Aorta (tissue), 5 donors: Measurements from ENCODE around the gene CDH20. TPM values are rescaled to one million over a fixed set of nuclear protein-coding genes. Genes with fewer than 3 reads are reported as not detected.
A peak's percentile ranks its signal among the peaks of the same experiment; 100 is the strongest.

Experiments used
- ATAC-seq: fragments of 200-7000 bp; cut with Tn5 transposase; one replicate; pipeline ENCODE4 v1.9.1; 2022; ENCODE audit warnings: moderate library complexity; ENCODE audit not compliant: low FRiP score
- DNase-seq, 2 donors: peaks; one replicate each; pipeline ENCODE4 v3.0.0-alpha.2; 2020
- H3K27ac ChIP-seq, 2 donors: one replicate each; pipeline ENCODE4 v1.5.1; 2013; ENCODE audit warnings: low read length in 2 of 2, mild to moderate bottlenecking in 2 of 2, moderate library complexity in 2 of 2, control low read depth in 1 of 2, inconsistent platforms in 1 of 2, low read depth in 1 of 2
- H3K27me3 ChIP-seq, 2 donors: one replicate each; pipeline ENCODE4 v1.6.1; 2013; ENCODE audit warnings: control low read depth in 1 of 2, low read length in 1 of 2, mild to moderate bottlenecking in 1 of 2, moderate library complexity in 1 of 2; ENCODE audit not compliant: insufficient read depth in 2 of 2, control insufficient read depth in 1 of 2
- H3K36me3 ChIP-seq, 2 donors: one replicate each; pipeline ENCODE4 v1.6.1; 2013; ENCODE audit warnings: control low read depth in 1 of 2, low read length in 1 of 2, mild to moderate bottlenecking in 1 of 2; ENCODE audit not compliant: insufficient read depth in 2 of 2, control insufficient read depth in 1 of 2
- H3K4me1 ChIP-seq, 2 donors: one replicate each; pipeline ENCODE4 v1.6.1; 2013; ENCODE audit warnings: low read length in 2 of 2, control low read depth in 1 of 2, mild to moderate bottlenecking in 1 of 2, moderate library complexity in 1 of 2; ENCODE audit not compliant: insufficient read depth in 2 of 2, control insufficient read depth in 1 of 2
- H3K4me3 ChIP-seq, 2 donors: one replicate each; pipeline ENCODE4 v1.5.1; 2013; ENCODE audit warnings: low read length in 2 of 2, control low read depth in 1 of 2, mild to moderate bottlenecking in 1 of 2
- H3K9me3 ChIP-seq: one replicate; pipeline ENCODE4 v1.6.1; 2013; ENCODE audit warnings: mild to moderate bottlenecking, low read length; ENCODE audit not compliant: control insufficient read depth
- WGBS, 2 donors: extraction: QIAGEN DNeasy Blood & Tissue Kit; methylation state at CpG; one replicate each; pipeline ENCODE4 v1.1.7; 2013; 5-methylcytosine and 5-hydroxymethylcytosine counted together
- intact Hi-C, 2 donors: fragments of 100-400 bp; cut with DNase I; formaldehyde crosslinking; loops; one replicate each; pipeline versions ENCODE4 v1.14.2 to v1.15.0; 2022
- polyA plus RNA-seq, 2 donors: library from polyadenylated mRNA; stranded (reverse); fragments of 200-250 nt; gene quantifications; one replicate each; pipeline ENCODE4 v1.2.3, GENCODE V29; 2013
- total RNA-seq, 2 donors: library from RNA; stranded (reverse); fragmentation: NEBNext Ultra II Directional; extraction: Animal tissue kit (Norgen Biotek cat#: 25700); gene quantifications; one replicate each; pipeline ENCODE4 v1.2.1, GENCODE V29; 2021
- donor health status: healthy with polysubstance abuse.
- donor health status: Bipolar disorder and iron deficiency.
- donor health status: DM: no; HTN: no; CAD: no.
- donor health status: DM: no; HTN: no; CAD: no.
- donor health status: DM: yes; HTN: yes; CAD: no.

CDH20 gene
- total and polyA plus RNA-seq, 4 donors, result 0.10 TPM; not detected in 3

DNA sequence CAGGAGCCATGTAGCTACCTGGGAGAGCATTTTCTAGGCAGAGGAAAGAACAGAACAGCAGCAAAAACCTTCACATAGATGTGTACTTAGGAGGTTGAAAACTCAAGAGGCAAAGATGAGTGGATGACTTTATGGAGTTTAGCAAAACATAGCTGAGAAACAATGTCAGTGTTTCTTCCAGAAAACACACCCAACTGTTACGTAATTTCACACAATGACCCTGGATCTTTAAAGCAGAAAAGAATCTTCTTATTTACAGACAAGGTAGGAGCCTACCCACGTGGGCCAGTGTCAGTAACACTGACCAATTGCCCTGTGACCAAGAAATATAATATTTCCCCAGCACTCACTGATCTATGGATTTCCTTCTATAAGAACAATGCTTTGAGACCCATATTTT, 254.6 kb downstream of the CDH20 start:
- no peaks in the 10 kb centered on the region for H3K36me3 ChIP-seq
- no peaks in the 10 kb centered on the region for H3K4me1 ChIP-seq
- H3K27ac ChIP-seq, result no peak overlapping the region
- H3K9me3 ChIP-seq, result no peaks in the 10 kb centered on the region
- intact Hi-C loops, result no loop called here
- no peaks in the 10 kb centered on the region for H3K27me3 ChIP-seq
- no peak for ATAC-seq
- 86 to 92% methylated on average over 2 of the region's 2 CpGs for WGBS, 2 donors
- no peak for DNase-seq
- H3K4me3 ChIP-seq, result no peak overlapping the region

- no peak for DNase-seq
- no peak for ATAC-seq
- 79 to 83% methylated on average over 6 of the region's 6 CpGs for WGBS, 2 donors
- H3K36me3 ChIP-seq, result no peaks in the 10 kb centered on the region
- H3K4me3 ChIP-seq, result no peak overlapping the region
- H3K9me3 ChIP-seq, result no peaks in the 10 kb centered on the region
- intact Hi-C loops, result no loop called here
- no peaks in the 10 kb centered on the region for H3K27me3 ChIP-seq
- no peaks in the 10 kb centered on the region for H3K4me1 ChIP-seq
- H3K27ac ChIP-seq, result no peak overlapping the region
These were observed 256.0 kb downstream of the CDH20 start for GRCh38 chr18:61589053-61589723.

DNA sequence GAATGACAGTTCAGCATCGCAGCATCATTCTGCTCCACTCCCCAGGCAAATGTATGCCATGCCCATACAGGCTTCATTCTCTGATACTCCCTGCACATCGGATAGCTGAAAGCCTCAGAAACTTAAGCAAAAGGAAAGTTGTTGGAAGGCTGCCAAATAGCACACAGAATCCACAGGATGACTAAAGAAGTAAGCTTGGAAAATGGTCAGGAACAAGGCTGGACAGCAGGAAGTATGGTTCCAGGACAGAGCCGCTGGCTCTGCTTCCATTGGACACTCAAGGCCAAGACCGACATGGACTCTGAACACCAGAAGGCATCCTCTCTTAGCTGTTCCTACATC, 256.5 kb downstream of the CDH20 start:
- no peaks in the 10 kb centered on the region for H3K27me3 ChIP-seq
- intact Hi-C loops, result no loop called here
- ATAC-seq, result no peak
- DNase-seq, result no peak
- no peak overlapping the region for H3K27ac ChIP-seq
- H3K36me3 ChIP-seq, result no peaks in the 10 kb centered on the region
- no peaks in the 10 kb centered on the region for H3K4me1 ChIP-seq
- H3K9me3 ChIP-seq, result no peaks in the 10 kb centered on the region
- H3K4me3 ChIP-seq, result no peak overlapping the region
- WGBS, 2 donors, result 43 to 51% methylated on average over 4 of the region's 4 CpGs

DNA sequence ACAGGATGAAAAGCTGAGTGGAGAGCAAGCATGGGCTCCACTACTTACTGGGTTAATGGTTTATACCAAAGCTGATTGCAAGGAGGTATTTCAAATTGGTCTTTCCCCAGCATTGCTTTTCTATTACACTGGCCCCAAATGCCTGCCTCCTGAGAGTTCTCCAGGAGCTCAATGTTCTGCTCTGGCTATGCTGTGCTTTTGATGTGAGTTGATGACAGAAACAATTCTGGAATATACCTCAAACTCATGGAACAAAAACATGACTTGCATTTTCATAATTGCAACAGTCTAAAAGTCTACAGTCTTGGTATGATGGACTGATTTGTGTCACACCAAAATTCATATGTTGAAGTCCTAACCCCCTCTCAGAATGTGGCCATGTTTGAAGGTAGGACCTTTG, 258.0 kb downstream of the CDH20 start:
- intact Hi-C loops, result no loop called here
- no peaks in the 10 kb centered on the region for H3K4me1 ChIP-seq
- ATAC-seq (no peak), DNase-seq (no peak)
- H3K27me3 ChIP-seq, result no peaks in the 10 kb centered on the region
- no peaks in the 10 kb centered on the region for H3K9me3 ChIP-seq
- H3K36me3 ChIP-seq, result no peaks in the 10 kb centered on the region
- H3K27ac ChIP-seq, result no peak overlapping the region
- H3K4me3 ChIP-seq, result no peak overlapping the region

- ATAC-seq (peak; percentile 23), DNase-seq (no peak)
- 4 to 6% methylated on average over 8 of the region's 8 CpGs for WGBS, 2 donors
- Histone ChIP-seq H3K9me3 (no peaks in the 10 kb centered on the region), H3K27ac (no peak overlapping the region), H3K4me1 (no peaks in the 10 kb centered on the region), H3K36me3 (no peaks in the 10 kb centered on the region), H3K4me3 (peak overlapping the region; percentile 30 to 48), H3K27me3 (no peaks in the 10 kb centered on the region)
- intact Hi-C loops, result no loop called here
These were observed 262.5 kb downstream of the CDH20 start for GRCh38 chr18:61595615-61596251.

DNA sequence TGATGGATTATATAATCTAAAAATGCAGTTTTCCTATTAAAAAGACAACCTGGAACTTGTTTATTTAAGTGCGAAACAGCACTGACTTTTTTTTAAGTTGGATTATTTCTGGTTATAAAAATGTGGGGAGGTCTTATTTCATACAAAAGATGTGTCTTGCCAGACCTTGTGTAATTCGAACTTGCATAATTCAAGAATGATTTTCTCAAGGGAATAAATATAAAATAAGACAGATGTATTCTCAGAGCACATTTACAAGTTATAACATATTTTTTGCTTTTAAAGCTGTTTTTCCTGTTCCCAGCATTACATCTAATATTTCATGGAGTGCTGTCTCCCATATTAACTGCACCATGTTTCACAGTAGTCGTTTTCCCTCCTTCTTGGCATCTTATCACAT, 263.1 kb downstream of the CDH20 start:
- DNase-seq (no peak), ATAC-seq (no peak)
- no peaks in the 10 kb centered on the region for H3K9me3 ChIP-seq
- 11 to 21% methylated on average over 3 of the region's 3 CpGs for WGBS, 2 donors
- no peak overlapping the region for H3K4me3 ChIP-seq
- no peaks in the 10 kb centered on the region for H3K27me3 ChIP-seq
- H3K36me3 ChIP-seq, result no peaks in the 10 kb centered on the region
- no peaks in the 10 kb centered on the region for H3K4me1 ChIP-seq
- intact Hi-C loops, result no loop called here
- no peak overlapping the region for H3K27ac ChIP-seq

DNA sequence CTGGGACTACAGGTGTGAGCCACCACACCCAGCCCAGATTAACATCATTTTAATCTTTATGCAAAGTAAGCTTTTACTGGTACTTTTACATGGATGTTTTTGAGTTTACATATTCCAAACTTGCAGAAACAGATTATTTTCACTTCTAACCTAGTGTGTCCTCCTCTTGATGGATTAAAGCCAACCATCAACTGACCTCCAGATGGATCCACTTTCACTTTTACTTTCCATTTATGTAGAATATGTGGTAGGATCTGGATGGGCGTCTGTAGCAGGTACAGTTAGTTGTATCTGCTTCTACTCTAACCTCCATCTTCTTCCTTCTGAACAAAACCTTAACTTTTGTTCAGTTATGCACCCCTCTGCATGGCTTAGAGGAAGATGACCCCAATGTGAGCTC, 264.1 kb downstream of the CDH20 start:
- no peaks in the 10 kb centered on the region for H3K27me3 ChIP-seq
- H3K9me3 ChIP-seq, result no peaks in the 10 kb centered on the region
- H3K27ac ChIP-seq, result no peak overlapping the region
- H3K36me3 ChIP-seq, result no peaks in the 10 kb centered on the region
- ATAC-seq (no peak), DNase-seq (no peak)
- WGBS, 2 donors, result 94 to 96% methylated on average over 1 of the region's 1 CpG
- H3K4me1 ChIP-seq, result no peaks in the 10 kb centered on the region
- intact Hi-C loops, result no loop called here
- H3K4me3 ChIP-seq, result no peak overlapping the region

DNA sequence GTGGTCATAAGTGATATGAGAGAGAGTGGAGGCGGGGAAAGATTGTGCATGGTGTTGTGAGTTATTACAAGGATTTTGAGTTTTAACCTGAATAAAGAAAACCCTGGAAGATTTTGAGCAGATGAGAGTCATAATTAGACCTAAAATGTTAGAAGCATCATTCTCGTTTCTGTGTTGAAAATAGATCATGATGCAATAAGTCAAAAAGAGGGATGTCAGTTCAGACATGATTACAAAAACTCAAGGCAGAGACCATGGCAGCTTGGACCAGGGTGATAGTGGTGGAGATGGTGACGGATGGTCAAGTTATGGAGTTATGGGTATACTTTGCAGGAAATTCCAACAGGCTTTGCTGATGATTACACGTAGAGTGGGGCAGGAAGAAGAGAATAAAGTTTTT, 267.2 kb downstream of the CDH20 start:
- H3K27me3 ChIP-seq, result no peaks in the 10 kb centered on the region
- no peak overlapping the region for H3K4me3 ChIP-seq
- no peaks in the 10 kb centered on the region for H3K9me3 ChIP-seq
- DNase-seq, result no peak
- H3K36me3 ChIP-seq, result no peaks in the 10 kb centered on the region
- H3K27ac ChIP-seq, result no peak overlapping the region
- H3K4me1 ChIP-seq, result no peaks in the 10 kb centered on the region
- WGBS, 2 donors, result 90 to 91% methylated on average over 4 of the region's 4 CpGs
- intact Hi-C loops, result no loop called here
- ATAC-seq, result no peak

DNA sequence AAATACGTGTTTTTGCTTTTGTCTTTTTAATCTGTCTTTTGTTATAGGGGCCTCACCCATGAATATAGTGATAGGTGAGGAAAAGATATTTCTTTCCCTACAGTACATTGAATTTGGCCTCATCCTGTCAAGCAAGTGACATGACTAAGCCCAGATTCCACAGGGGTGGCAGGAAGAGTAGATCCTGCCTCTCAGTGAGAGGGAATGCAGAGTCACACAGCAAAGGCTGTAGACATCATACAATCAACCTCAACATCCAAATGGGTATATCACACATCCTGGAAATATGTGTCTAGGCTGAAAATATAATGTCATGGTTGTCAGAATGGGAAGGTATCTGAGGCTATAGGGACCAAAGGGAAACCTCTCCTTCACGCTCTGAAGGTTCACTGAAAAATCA, 269.6 kb downstream of the CDH20 start:
- ATAC-seq (no peak), DNase-seq (no peak)
- H3K27ac ChIP-seq, result no peak overlapping the region
- intact Hi-C loops, result no loop called here
- no peaks in the 10 kb centered on the region for H3K9me3 ChIP-seq
- H3K4me3 ChIP-seq, result no peak overlapping the region
- 96 to 100% methylated on average over 2 of the region's 2 CpGs for WGBS, 2 donors
- H3K27me3 ChIP-seq, result no peaks in the 10 kb centered on the region
- no peaks in the 10 kb centered on the region for H3K36me3 ChIP-seq
- H3K4me1 ChIP-seq, result peaks cover 0 to 4% of the 10 kb centered on the region in 2 donors
